Ovary (tissue), 3 donors: ENCODE data around the gene MEIOB.

Experiments used
- CTCF ChIP-seq, 3 donors: fragments of 450-650 bp in 2 of 3; fragments of 200-600 bp in 1 of 3; IDR thresholded peaks; one replicate each; pipeline versions ENCODE4 v1.5.1 to v1.8.0; 2016 to 2022; ENCODE audit warnings: antibody characterized with exemption in 3 of 3, mild to moderate bottlenecking in 1 of 3
- EP300 ChIP-seq: sonication (generic); formaldehyde crosslinking; IDR thresholded peaks from one replicate; pipeline ENCODE4 v1.6.1; 2017; ENCODE audit warnings: antibody characterized with exemption
- POLR2A ChIP-seq: fragments of 450-650 bp; IDR thresholded peaks from one replicate; pipeline ENCODE4 v1.6.1; 2017; ENCODE audit warnings: antibody characterized with exemption, mild to moderate bottlenecking, moderate library complexity
- donor health status: DM: no; HTN: no; CAD: no.

- TF ChIP-seq CTCF (IDR thresholded peaks at IDR 0.05), result no peak
- TF ChIP-seq POLR2A, result no peak
- TF ChIP-seq EP300, result no peak
These were observed 14.4 kb downstream of the MEIOB start for GRCh38 chr16:1857433-1858097.
